ENCODE results near the gene SRPX2. TPM values are rescaled to one million over a fixed set of nuclear protein-coding genes. Genes with fewer than 3 reads are reported as not detected.

The SRPX2 gene
- total and polyA plus RNA-seq, 2 of the 13 experiments (the other 11 are each of a cell fraction or from before 2014, with no cell fraction given), result 1.5 to 6.7 TPM

DNA sequence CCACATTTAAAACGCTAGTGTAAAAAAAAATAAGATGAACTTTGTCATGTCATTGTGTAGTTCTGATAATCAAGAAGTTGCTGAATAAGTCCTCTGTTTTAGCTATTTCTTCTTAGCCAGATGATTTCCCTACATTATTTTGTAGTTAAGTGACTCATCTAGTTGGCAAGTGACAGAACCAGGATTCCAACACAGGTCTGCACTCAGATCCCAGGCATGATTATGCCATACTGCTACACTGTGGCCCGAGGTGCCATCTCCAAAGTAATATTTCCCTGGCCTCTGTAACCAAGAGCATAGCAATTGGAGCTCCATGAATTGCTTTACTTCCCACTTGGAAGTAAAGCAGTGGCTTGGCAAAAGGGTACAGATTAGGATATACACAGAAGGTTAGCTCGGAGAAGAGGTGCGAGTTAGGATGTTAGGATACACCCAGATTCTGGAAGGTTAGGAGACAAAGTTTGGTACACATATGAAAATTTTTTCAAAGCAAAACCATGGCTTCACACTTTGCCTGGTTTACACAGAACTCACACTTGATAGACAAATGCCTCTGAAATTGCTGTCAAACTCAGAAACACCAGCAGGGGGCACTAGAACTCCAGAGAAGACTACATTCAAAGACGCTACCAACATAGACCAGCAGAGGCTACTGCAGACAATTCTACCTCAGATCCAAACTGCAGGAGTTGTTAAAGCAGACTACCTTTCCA, 41.4 kb downstream of the SRPX2 start:
- ChIA-PET POLR2A (no interaction called here), CTCF (ENCODE audit: low intra/inter-chr PET ratio, low total read pairs) (interaction anchor here (0.8 to 5.6 kb wide), 4 partner anchors 15 to 173 kb away, joined by 3 to 139 read pairs (median 3); no protein-coding TSS in a partner anchor)
- H3K4me2 ChIP-seq (ENCODE audit: low read depth, low read length), result no peak overlapping the region
- H3K36me3 ChIP-seq (replicated peaks in 1 of 2; ENCODE audit: control insufficient read depth in 1 of 2, insufficient read depth in 2 of 2, low read length in 2 of 2), result no peaks in the 10 kb centered on the region
- in situ Hi-C loops (cut with HindIII; ENCODE audit: extremely low pct_ligation_motif_present, low pct_unique_long_range_greater_than_20kb), result loop anchor here (5.0 kb wide), 1 partner anchor 82 kb away; no protein-coding TSS in a partner anchor
- no peak overlapping the region for H3K4me3 ChIP-seq (replicated peaks in 1 of 3; ENCODE audit: insufficient read depth in 1 of 3, low read depth in 2 of 3, low read length in 3 of 3)
- peak; percentile 90 for ATAC-seq
- no peaks in the 10 kb centered on the region for H3K4me1 ChIP-seq (ENCODE audit: insufficient read depth, low read length)
- H3K27ac ChIP-seq (ENCODE audit: extremely low read length, insufficient read depth, low read length), result no peak overlapping the region
- no TSS peak for BruUV-seq (replicated peaks)
- H3K9ac ChIP-seq (ENCODE audit: insufficient read depth, low read depth, low read length), result no peak overlapping the region
- no peak overlapping the region for H2AFZ ChIP-seq (ENCODE audit: low read length)
- peak; percentile 93 for FAIRE-seq
- WGBS (ENCODE audit: low lambda C conversion rate), result 27% methylated on average over 4 of the region's 5 CpGs
- intact Hi-C loops (cut with micrococcal nuclease; ENCODE audit: unreplicated experiment), result loop anchor here (1.0 to 10.0 kb wide), 2 partner anchors 83 to 171 kb away; no protein-coding TSS in a partner anchor
- H3K79me2 ChIP-seq (ENCODE audit: insufficient read depth, low read length), result no peaks in the 10 kb centered on the region
- DNase-seq (ENCODE audit: low spot score), result peak; percentile 62
- no peaks in the 10 kb centered on the region for H3K27me3 ChIP-seq (ENCODE audit: control insufficient read depth in 1 of 2, insufficient read depth in 2 of 2, low read length in 2 of 2)
- H3K9me3 ChIP-seq (ENCODE audit: low read length), result no peaks in the 10 kb centered on the region
- H4K20me1 ChIP-seq (ENCODE audit: insufficient read depth, low read length), result no peaks in the 10 kb centered on the region
- TF ChIP-seq THYN1 (CRISPR knock-in tag; IDR thresholded peaks at IDR 0.05; ENCODE audit: borderline replicate concordance, low read depth), result no peak
- TF ChIP-seq, protein P1, sequence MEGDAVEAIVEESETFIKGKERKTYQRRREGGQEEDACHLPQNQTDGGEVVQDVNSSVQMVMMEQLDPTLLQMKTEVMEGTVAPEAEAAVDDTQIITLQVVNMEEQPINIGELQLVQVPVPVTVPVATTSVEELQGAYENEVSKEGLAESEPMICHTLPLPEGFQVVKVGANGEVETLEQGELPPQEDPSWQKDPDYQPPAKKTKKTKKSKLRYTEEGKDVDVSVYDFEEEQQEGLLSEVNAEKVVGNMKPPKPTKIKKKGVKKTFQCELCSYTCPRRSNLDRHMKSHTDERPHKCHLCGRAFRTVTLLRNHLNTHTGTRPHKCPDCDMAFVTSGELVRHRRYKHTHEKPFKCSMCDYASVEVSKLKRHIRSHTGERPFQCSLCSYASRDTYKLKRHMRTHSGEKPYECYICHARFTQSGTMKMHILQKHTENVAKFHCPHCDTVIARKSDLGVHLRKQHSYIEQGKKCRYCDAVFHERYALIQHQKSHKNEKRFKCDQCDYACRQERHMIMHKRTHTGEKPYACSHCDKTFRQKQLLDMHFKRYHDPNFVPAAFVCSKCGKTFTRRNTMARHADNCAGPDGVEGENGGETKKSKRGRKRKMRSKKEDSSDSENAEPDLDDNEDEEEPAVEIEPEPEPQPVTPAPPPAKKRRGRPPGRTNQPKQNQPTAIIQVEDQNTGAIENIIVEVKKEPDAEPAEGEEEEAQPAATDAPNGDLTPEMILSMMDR (CRISPR knock-in tag; IDR thresholded peaks at IDR 0.05), result peak; percentile 78
- peak; percentile 88 for TF ChIP-seq SMC3 (IDR thresholded peaks at IDR 0.05; ENCODE audit: low read length)
- no peak for TF ChIP-seq ZNF619 (CRISPR knock-in tag; IDR thresholded peaks at IDR 0.05)
- no peak for TF ChIP-seq MAFK (conservative IDR thresholded peaks at IDR 0.05 in 1 of 2, IDR thresholded peaks at IDR 0.05 in 1 of 2; ENCODE audit: low read length in 2 of 2)
- no peak for TF ChIP-seq PHB2 (IDR thresholded peaks at IDR 0.05; ENCODE audit: partially characterized antibody)
- TF ChIP-seq, protein P2, sequence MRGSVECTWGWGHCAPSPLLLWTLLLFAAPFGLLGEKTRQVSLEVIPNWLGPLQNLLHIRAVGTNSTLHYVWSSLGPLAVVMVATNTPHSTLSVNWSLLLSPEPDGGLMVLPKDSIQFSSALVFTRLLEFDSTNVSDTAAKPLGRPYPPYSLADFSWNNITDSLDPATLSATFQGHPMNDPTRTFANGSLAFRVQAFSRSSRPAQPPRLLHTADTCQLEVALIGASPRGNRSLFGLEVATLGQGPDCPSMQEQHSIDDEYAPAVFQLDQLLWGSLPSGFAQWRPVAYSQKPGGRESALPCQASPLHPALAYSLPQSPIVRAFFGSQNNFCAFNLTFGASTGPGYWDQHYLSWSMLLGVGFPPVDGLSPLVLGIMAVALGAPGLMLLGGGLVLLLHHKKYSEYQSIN (CRISPR knock-in tag; IDR thresholded peaks at IDR 0.05; ENCODE audit: borderline replicate concordance), result no peak
- TF ChIP-seq ZNF460 (CRISPR knock-in tag; IDR thresholded peaks at IDR 0.05; ENCODE audit: borderline replicate concordance), result no peak
- TF ChIP-seq NFATC3 (CRISPR knock-in tag; IDR thresholded peaks at IDR 0.05), result no peak
- TF ChIP-seq, protein P3, sequence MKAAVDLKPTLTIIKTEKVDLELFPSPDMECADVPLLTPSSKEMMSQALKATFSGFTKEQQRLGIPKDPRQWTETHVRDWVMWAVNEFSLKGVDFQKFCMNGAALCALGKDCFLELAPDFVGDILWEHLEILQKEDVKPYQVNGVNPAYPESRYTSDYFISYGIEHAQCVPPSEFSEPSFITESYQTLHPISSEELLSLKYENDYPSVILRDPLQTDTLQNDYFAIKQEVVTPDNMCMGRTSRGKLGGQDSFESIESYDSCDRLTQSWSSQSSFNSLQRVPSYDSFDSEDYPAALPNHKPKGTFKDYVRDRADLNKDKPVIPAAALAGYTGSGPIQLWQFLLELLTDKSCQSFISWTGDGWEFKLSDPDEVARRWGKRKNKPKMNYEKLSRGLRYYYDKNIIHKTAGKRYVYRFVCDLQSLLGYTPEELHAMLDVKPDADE (CRISPR knock-in tag; IDR thresholded peaks at IDR 0.05), result no peak
- TF ChIP-seq ZNF337 (CRISPR knock-in tag; IDR thresholded peaks at IDR 0.05; ENCODE audit: borderline replicate concordance, low read depth), result no peak
- no peak for TF ChIP-seq TSC22D2 (CRISPR knock-in tag; IDR thresholded peaks at IDR 0.05; ENCODE audit: borderline replicate concordance)
- TF ChIP-seq GATAD2A (CRISPR knock-in tag; IDR thresholded peaks at IDR 0.05), result no peak
- TF ChIP-seq MIER3 (CRISPR knock-in tag; IDR thresholded peaks at IDR 0.05; ENCODE audit: borderline replicate concordance), result no peak
- no peak for TF ChIP-seq WIZ (CRISPR knock-in tag; IDR thresholded peaks at IDR 0.05)
- no peak for TF ChIP-seq ZNF550 (CRISPR knock-in tag; IDR thresholded peaks at IDR 0.05; ENCODE audit: borderline replicate concordance)
- peak; percentile 76 for TF ChIP-seq RAD21 (CRISPR knock-in tag; IDR thresholded peaks at IDR 0.05)
- TF ChIP-seq STAG1 (CRISPR knock-in tag; IDR thresholded peaks at IDR 0.05), result peak; percentile 81
- TF ChIP-seq JUND (CRISPR knock-in tag; IDR thresholded peaks at IDR 0.05), result no peak
- TF ChIP-seq GTF2F1 (IDR thresholded peaks at IDR 0.05; ENCODE audit: low read length), result no peak
- TF ChIP-seq, protein P4, sequence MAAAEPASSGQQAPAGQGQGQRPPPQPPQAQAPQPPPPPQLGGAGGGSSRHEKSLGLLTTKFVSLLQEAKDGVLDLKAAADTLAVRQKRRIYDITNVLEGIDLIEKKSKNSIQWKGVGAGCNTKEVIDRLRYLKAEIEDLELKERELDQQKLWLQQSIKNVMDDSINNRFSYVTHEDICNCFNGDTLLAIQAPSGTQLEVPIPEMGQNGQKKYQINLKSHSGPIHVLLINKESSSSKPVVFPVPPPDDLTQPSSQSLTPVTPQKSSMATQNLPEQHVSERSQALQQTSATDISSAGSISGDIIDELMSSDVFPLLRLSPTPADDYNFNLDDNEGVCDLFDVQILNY (CRISPR knock-in tag; conservative IDR thresholded peaks at IDR 0.05), result no peak
